Panc1 (cell line): ENCODE data around the gene IKBIP. TPM values are rescaled to one million over a fixed set of nuclear protein-coding genes. Genes with fewer than 3 reads are reported as not detected.

Experiments used
- ATAC-seq: fragments of 200-7000 bp; cut with Tn5 transposase; 2 replicates; pipeline ENCODE4 v1.9.1; 2020; ENCODE audit warnings: mild to moderate bottlenecking, moderate library complexity
- BruUV-seq: library from RNA; stranded (reverse); fragments of 400-500 nt; replicated peaks from 2 replicates; lab custom pipeline; 2021; lab: Mats Ljungman, UMichigan
- CTCF ChIA-PET: fragments of 300-600 bp; sonication (Branson Sonifier 250); formaldehyde crosslinking; loops from one replicate; lab custom pipeline; 2022; ENCODE audit warnings: antibody characterized with exemption; lab: Charles Lee
- POLR2A ChIA-PET: fragments of 300-600 bp; sonication (Branson Sonifier 250); formaldehyde crosslinking; loops from one replicate; lab custom pipeline; 2022; ENCODE audit warnings: antibody characterized with exemption; lab: Charles Lee
- DNase-seq: peaks from one replicate; pipeline ENCODE4 v3.0.0-alpha.2; 2010; ENCODE audit warnings: low read depth, low spot score
- H3K27ac ChIP-seq: 2 replicates; pipeline ENCODE4 v1.5.1; 2011; ENCODE audit warnings: mild to moderate bottlenecking, low read length, inconsistent platforms
- H3K27me3 ChIP-seq: fragments of 200-500 bp; sonication (Bioruptor generic); 2 replicates; pipeline ENCODE4 v1.6.0; 2014; ENCODE audit warnings: low read length, inconsistent platforms; ENCODE audit not compliant: control insufficient read depth, insufficient read depth
- H3K36me3 ChIP-seq: fragments of 200-500 bp; sonication (Bioruptor generic); 2 replicates; pipeline ENCODE4 v1.5.1; 2014; ENCODE audit warnings: inconsistent platforms, mild to moderate bottlenecking, low read length, moderate library complexity; ENCODE audit not compliant: control insufficient read depth, insufficient read depth
- H3K4me1 ChIP-seq: 2 replicates; pipeline ENCODE4 v1.5.1; 2011; ENCODE audit warnings: inconsistent platforms, mild to moderate bottlenecking, low read length, moderate library complexity; ENCODE audit not compliant: control insufficient read depth, insufficient read depth
- H3K4me3 ChIP-seq, 2 experiments: 2 replicates each; pipeline ENCODE4 v1.5.1; 2011 to 2012; ENCODE audit warnings: low read depth in 2 of 2, low read length in 2 of 2, mild to moderate bottlenecking in 2 of 2, inconsistent platforms in 1 of 2, moderate library complexity in 1 of 2
- H3K9me3 ChIP-seq: fragments of 200-500 bp; sonication (Bioruptor generic); 2 replicates; pipeline ENCODE4 v1.5.1; 2014; ENCODE audit warnings: low read depth, mild to moderate bottlenecking, inconsistent platforms, low read length, moderate library complexity; ENCODE audit not compliant: control insufficient read depth, insufficient read depth
- POLR2AphosphoS5 ChIP-seq: IDR thresholded peaks from 2 replicates; pipeline ENCODE4 v1.6.1; 2012; ENCODE audit warnings: mild to moderate bottlenecking, low read depth, low read length, moderate library complexity
- SIN3A ChIP-seq: IDR thresholded peaks from 2 replicates; pipeline ENCODE4 v1.6.1; 2012; ENCODE audit warnings: low read depth, mild to moderate bottlenecking, low read length, moderate library complexity, borderline replicate concordance; ENCODE audit not compliant: insufficient read depth
- TCF7L2 ChIP-seq: IDR thresholded peaks from 2 replicates; pipeline ENCODE4 v1.6.1; 2011; ENCODE audit warnings: mild to moderate bottlenecking, low read depth, low read length, inconsistent platforms
- in situ Hi-C: cut with HindIII; loops from 2 replicates; pipeline ENCODE4 v1.10.0; 2016; ENCODE audit warnings: low sequenced_read_pairs, low pct_unique_long_range_greater_than_20kb
- intact Hi-C: fragments of 100-400 bp; cut with micrococcal nuclease; formaldehyde crosslinking; loops from one replicate; pipeline ENCODE4 v1.10.0; 2022; ENCODE audit not compliant: unreplicated experiment
- total RNA-seq: library from RNA; stranded (reverse); gene quantifications from one replicate; pipeline ENCODE4 v1.2.1, GENCODE V29; 2021; ENCODE audit not compliant: unreplicated experiment
- TF ChIP-seq, protein P1 (sequence below), 2 experiments: IDR thresholded peaks; 2 replicates each; pipeline ENCODE4 v1.6.1; 2011 to 2012; ENCODE audit warnings: low read depth in 2 of 2, control low read depth in 1 of 2, low read length in 1 of 2, mild to moderate bottlenecking in 1 of 2, moderate library complexity in 1 of 2; ENCODE audit not compliant: insufficient read depth in 1 of 2
- TF ChIP-seq, protein P2 (sequence below): fragments of 450-650 bp; IDR thresholded peaks from 2 replicates; pipeline ENCODE4 v1.5.1; 2017; ENCODE audit warnings: mild to moderate bottlenecking

The IKBIP gene
- total RNA-seq, 1 experiment from 2014 or later = 33.7 TPM

DNA sequence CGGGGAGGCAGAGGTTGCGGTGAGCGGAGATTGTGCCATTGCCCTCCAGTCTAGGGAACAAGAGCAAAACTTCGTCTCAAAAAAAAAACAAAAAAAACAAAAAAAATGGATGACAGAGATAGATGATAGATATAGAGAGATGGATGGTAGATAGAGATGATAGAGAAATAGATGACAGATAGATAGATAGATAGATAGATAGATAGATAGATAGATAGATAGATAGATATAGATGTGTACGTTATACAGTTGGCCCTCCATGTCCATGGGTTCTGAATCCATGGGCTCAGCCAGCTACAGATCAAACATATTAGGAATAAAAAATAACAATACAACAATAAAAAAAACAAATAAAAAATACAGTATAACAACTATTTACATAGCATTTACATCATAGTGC lies 63.9 kb downstream of the IKBIP start:
- ChIA-PET CTCF (interaction anchor here (0.8 kb wide), 1 partner anchor 9 kb away, joined by 4 read pairs; no protein-coding TSS in a partner anchor), POLR2A (no interaction called here)
- no peaks in the 10 kb centered on the region; the same call in 1 of the 2 replicates for H3K27me3 ChIP-seq
- H3K4me1 ChIP-seq = peaks cover 6% of the 10 kb centered on the region; the same call in 1 of the 2 replicates
- H3K36me3 ChIP-seq = no peaks in the 10 kb centered on the region
- no peak overlapping the region for H3K27ac ChIP-seq
- no peaks in the 10 kb centered on the region for H3K9me3 ChIP-seq
- intact Hi-C loops (no loop called here), in situ Hi-C loops (no loop called here)
- no TSS peak for BruUV-seq
- DNase-seq (no peak), ATAC-seq (no peak)
- TF ChIP-seq POLR2AphosphoS5 (no peak), SIN3A (no peak), TCF7L2 (no peak)
- TF ChIP-seq, protein P1, sequence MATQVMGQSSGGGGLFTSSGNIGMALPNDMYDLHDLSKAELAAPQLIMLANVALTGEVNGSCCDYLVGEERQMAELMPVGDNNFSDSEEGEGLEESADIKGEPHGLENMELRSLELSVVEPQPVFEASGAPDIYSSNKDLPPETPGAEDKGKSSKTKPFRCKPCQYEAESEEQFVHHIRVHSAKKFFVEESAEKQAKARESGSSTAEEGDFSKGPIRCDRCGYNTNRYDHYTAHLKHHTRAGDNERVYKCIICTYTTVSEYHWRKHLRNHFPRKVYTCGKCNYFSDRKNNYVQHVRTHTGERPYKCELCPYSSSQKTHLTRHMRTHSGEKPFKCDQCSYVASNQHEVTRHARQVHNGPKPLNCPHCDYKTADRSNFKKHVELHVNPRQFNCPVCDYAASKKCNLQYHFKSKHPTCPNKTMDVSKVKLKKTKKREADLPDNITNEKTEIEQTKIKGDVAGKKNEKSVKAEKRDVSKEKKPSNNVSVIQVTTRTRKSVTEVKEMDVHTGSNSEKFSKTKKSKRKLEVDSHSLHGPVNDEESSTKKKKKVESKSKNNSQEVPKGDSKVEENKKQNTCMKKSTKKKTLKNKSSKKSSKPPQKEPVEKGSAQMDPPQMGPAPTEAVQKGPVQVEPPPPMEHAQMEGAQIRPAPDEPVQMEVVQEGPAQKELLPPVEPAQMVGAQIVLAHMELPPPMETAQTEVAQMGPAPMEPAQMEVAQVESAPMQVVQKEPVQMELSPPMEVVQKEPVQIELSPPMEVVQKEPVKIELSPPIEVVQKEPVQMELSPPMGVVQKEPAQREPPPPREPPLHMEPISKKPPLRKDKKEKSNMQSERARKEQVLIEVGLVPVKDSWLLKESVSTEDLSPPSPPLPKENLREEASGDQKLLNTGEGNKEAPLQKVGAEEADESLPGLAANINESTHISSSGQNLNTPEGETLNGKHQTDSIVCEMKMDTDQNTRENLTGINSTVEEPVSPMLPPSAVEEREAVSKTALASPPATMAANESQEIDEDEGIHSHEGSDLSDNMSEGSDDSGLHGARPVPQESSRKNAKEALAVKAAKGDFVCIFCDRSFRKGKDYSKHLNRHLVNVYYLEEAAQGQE (IDR thresholded peaks at IDR 0.05; ENCODE audit: insufficient read depth in 1 of 2, low read depth in 2 of 2, low read length in 1 of 2) = no peak
- TF ChIP-seq, protein P2, sequence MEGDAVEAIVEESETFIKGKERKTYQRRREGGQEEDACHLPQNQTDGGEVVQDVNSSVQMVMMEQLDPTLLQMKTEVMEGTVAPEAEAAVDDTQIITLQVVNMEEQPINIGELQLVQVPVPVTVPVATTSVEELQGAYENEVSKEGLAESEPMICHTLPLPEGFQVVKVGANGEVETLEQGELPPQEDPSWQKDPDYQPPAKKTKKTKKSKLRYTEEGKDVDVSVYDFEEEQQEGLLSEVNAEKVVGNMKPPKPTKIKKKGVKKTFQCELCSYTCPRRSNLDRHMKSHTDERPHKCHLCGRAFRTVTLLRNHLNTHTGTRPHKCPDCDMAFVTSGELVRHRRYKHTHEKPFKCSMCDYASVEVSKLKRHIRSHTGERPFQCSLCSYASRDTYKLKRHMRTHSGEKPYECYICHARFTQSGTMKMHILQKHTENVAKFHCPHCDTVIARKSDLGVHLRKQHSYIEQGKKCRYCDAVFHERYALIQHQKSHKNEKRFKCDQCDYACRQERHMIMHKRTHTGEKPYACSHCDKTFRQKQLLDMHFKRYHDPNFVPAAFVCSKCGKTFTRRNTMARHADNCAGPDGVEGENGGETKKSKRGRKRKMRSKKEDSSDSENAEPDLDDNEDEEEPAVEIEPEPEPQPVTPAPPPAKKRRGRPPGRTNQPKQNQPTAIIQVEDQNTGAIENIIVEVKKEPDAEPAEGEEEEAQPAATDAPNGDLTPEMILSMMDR = no peak
- no peak overlapping the region for H3K4me3 ChIP-seq

DNA sequence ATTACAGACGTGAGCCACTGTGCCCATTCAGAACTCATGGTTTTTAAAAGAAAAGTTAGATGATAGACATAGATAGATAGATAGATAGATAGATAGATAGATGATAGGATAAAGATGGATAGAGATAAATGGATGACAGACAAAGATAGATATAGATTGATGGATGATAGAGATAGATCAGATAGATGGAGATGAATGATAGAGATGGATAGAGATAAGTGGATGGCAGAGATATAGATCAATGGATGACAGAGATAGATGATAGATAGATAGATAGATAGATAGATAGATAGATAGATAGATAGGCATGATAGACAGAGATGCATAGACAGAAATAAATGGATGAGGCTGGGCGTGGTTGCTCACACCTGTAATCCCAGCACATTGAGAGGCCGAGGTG lies 64.8 kb downstream of the IKBIP start:
- TF ChIP-seq POLR2AphosphoS5 = no peak
- no peak for TF ChIP-seq TCF7L2
- TF ChIP-seq, protein P1 (IDR thresholded peaks at IDR 0.05; ENCODE audit: insufficient read depth in 1 of 2, low read depth in 2 of 2, low read length in 1 of 2) = no peak
- TF ChIP-seq SIN3A = no peak
- TF ChIP-seq, protein P2 = no peak
- CTCF ChIA-PET = no interaction called here
- Histone ChIP-seq H3K9me3 (no peaks in the 10 kb centered on the region), H3K36me3 (no peaks in the 10 kb centered on the region), H3K4me3 (no peak overlapping the region), H3K4me1 (peaks cover 6% of the 10 kb centered on the region; the same call in 1 of the 2 replicates), H3K27me3 (no peaks in the 10 kb centered on the region; the same call in 1 of the 2 replicates), H3K27ac (no peak overlapping the region)
- intact Hi-C loops (no loop called here), in situ Hi-C loops (no loop called here)
- DNase-seq (no peak), ATAC-seq (no peak)
- POLR2A ChIA-PET = no interaction called here
- no TSS peak for BruUV-seq
